HEK293T (cell line): ENCODE results near the gene GPS1.

ENCODE experiments used
- BHLHE40 ChIP-seq: fragments of 450-650 bp; IDR thresholded peaks from 2 replicates; pipeline ENCODE4 v1.6.1; 2016; ENCODE audit warnings: mild to moderate bottlenecking, moderate library complexity, borderline replicate concordance
- ELF4 ChIP-seq: fragments of 450-650 bp; IDR thresholded peaks from 2 replicates; pipeline ENCODE4 v1.6.1; 2017; ENCODE audit warnings: antibody characterized with exemption
- SP1 ChIP-seq: fragments of 450-650 bp; IDR thresholded peaks from 2 replicates; pipeline ENCODE4 v1.6.1; 2017
- SUZ12 ChIP-seq: fragments of 450-650 bp; IDR thresholded peaks from 2 replicates; pipeline ENCODE4 v1.6.1; 2016; ENCODE audit warnings: mild to moderate bottlenecking
- TARDBP ChIP-seq: fragments of 450-650 bp; IDR thresholded peaks from 2 replicates; pipeline ENCODE4 v1.6.1; 2016
- TF ChIP-seq, protein P1 (sequence below): fragments of 450-650 bp; IDR thresholded peaks from 2 replicates; pipeline ENCODE4 v1.6.1; 2016

DNA sequence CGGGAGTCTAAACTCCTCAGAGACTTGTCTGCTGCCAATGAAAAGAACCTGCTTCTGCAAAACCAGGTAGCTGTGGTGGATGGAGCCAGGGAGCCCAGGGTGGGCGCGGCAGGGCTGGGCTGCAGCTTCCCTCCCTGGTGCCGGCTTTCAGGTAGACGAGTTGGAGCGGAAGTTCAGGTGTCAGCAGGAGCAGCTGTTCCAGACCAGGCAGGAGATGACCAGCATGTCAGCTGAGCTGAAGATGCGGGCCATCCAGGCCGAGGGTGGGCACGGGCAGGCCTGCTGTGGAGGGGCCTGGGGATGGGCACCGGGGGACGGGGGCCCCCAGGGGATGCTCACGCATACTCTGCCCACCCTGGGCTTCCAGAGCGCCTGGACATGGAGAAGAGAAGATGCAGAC, 23.5 kb upstream of the GPS1 start:
- TF ChIP-seq SUZ12 (no peak), ELF4 (no peak), SP1 (no peak), TARDBP (no peak), BHLHE40 (no peak)
- TF ChIP-seq, protein P1, sequence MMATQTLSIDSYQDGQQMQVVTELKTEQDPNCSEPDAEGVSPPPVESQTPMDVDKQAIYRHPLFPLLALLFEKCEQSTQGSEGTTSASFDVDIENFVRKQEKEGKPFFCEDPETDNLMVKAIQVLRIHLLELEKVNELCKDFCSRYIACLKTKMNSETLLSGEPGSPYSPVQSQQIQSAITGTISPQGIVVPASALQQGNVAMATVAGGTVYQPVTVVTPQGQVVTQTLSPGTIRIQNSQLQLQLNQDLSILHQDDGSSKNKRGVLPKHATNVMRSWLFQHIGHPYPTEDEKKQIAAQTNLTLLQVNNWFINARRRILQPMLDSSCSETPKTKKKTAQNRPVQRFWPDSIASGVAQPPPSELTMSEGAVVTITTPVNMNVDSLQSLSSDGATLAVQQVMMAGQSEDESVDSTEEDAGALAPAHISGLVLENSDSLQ, result no peak
